Gastroesophageal sphincter (tissue), 3 donors: ENCODE measurements around the gene NELFB.

Experiments used
- POLR2A ChIP-seq, 2 donors: fragments of 450-650 bp; IDR thresholded peaks; one replicate each; pipeline ENCODE4 v1.6.1; 2017; ENCODE audit warnings: antibody characterized with exemption in 2 of 2, mild to moderate bottlenecking in 2 of 2, moderate library complexity in 1 of 2
- POLR2AphosphoS5 ChIP-seq: sonication (generic); formaldehyde crosslinking; IDR thresholded peaks from one replicate; pipeline ENCODE4 v1.6.1; 2017; ENCODE audit warnings: antibody characterized with exemption
- TF ChIP-seq, protein P1 (sequence below), 4 experiments: fragments of 200-600 bp in 2 of 4; fragments of 450-650 bp in 2 of 4; sonication (generic) in 1 of 4; IDR thresholded peaks; one replicate each; pipeline ENCODE4 v1.5.1; 2017 to 2019; ENCODE audit warnings: antibody characterized with exemption in 4 of 4, mild to moderate bottlenecking in 2 of 4, moderate library complexity in 2 of 4

DNA sequence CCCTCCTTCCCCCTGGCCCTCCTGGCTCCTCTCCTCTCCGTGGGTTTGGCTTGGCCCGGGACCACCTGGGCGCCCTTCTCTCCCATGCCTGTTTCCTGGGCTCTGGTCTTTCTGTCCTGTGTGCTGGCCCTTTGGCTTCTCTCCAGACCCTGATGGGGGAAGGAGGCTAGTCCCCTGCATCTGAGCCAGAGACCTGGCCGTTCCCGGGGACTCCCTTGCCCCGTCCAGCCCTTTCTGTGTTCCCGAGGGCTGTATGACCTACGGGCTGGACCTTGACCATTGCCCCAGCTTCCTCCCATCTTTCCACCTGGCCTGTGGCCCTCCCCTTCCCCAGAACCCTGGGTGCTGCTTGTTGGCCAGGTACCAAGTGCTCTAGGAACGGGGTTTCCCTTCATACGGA lies 8.4 kb downstream of the NELFB start:
- TF ChIP-seq POLR2A (IDR thresholded peaks at IDR 0.05): no peak
- TF ChIP-seq, protein P1, sequence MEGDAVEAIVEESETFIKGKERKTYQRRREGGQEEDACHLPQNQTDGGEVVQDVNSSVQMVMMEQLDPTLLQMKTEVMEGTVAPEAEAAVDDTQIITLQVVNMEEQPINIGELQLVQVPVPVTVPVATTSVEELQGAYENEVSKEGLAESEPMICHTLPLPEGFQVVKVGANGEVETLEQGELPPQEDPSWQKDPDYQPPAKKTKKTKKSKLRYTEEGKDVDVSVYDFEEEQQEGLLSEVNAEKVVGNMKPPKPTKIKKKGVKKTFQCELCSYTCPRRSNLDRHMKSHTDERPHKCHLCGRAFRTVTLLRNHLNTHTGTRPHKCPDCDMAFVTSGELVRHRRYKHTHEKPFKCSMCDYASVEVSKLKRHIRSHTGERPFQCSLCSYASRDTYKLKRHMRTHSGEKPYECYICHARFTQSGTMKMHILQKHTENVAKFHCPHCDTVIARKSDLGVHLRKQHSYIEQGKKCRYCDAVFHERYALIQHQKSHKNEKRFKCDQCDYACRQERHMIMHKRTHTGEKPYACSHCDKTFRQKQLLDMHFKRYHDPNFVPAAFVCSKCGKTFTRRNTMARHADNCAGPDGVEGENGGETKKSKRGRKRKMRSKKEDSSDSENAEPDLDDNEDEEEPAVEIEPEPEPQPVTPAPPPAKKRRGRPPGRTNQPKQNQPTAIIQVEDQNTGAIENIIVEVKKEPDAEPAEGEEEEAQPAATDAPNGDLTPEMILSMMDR (IDR thresholded peaks at IDR 0.05): no peak
- TF ChIP-seq POLR2AphosphoS5: no peak
